Mononuclear cell (primary cell): ENCODE data around the gene NBDY. TPM values are rescaled to one million over a fixed set of nuclear protein-coding genes. Genes with fewer than 3 reads are reported as not detected.
"Not testable (repeated sequence)": the region's sequence is repeated elsewhere in the genome, so short reads cannot be mapped to it uniquely, and the experiment has no call there.

Experiments used
- H3K27me3 ChIP-seq: 2 replicates; pipeline ENCODE4 v1.6.0; 2011; ENCODE audit warnings: low read length, control low read depth; ENCODE audit not compliant: insufficient read depth
- H3K4me1 ChIP-seq: 2 replicates; pipeline ENCODE4 v1.5.1; 2011; ENCODE audit warnings: mild to moderate bottlenecking, low read length, control low read depth; ENCODE audit not compliant: insufficient read depth
- H3K4me3 ChIP-seq: 2 replicates; pipeline ENCODE4 v1.5.1; 2011; ENCODE audit warnings: mild to moderate bottlenecking, low read length, moderate library complexity
- H3K9me3 ChIP-seq: 2 replicates; pipeline ENCODE4 v1.5.1; 2011; ENCODE audit warnings: low read depth, mild to moderate bottlenecking, control low read depth, low read length
- total RNA-seq: library from RNA; depleted of rRNA; stranded (reverse); fragments of >200 nt; gene quantifications from one replicate; pipeline ENCODE4 v1.2.3, GENCODE V29; 2012

NBDY gene
- total RNA-seq, 1 donor: 8.7 TPM

DNA sequence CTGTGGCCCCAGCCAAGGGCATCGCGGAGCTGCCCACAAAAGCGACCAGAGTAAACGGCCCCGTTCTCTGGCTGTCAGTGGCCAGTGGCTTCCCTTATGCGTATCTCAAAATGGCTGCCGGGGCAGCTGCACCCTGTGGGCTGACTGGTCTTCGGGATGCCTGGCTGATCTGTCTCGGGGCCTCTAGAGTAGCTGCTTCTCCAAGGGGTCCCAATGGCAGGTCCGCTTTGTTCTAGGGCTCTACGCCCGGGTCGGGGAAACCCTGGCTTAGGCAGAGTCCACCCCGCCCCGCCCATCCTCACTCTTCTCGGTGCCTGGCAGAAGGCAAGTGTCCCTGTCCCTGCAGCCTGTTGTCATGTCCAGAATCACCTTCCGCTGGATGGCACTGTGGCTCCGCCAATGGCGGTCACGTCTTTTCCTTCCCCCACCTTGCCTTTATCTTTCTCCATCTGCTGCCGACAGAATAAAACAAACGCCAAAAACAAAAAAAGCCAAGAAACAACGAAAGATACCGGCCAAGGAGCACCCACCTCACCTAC lies 44.5 kb downstream of the NBDY start:
- H3K9me3 ChIP-seq, H3K27me3 ChIP-seq, H3K4me1 ChIP-seq, H3K4me3 ChIP-seq: not testable (repeated sequence)

DNA sequence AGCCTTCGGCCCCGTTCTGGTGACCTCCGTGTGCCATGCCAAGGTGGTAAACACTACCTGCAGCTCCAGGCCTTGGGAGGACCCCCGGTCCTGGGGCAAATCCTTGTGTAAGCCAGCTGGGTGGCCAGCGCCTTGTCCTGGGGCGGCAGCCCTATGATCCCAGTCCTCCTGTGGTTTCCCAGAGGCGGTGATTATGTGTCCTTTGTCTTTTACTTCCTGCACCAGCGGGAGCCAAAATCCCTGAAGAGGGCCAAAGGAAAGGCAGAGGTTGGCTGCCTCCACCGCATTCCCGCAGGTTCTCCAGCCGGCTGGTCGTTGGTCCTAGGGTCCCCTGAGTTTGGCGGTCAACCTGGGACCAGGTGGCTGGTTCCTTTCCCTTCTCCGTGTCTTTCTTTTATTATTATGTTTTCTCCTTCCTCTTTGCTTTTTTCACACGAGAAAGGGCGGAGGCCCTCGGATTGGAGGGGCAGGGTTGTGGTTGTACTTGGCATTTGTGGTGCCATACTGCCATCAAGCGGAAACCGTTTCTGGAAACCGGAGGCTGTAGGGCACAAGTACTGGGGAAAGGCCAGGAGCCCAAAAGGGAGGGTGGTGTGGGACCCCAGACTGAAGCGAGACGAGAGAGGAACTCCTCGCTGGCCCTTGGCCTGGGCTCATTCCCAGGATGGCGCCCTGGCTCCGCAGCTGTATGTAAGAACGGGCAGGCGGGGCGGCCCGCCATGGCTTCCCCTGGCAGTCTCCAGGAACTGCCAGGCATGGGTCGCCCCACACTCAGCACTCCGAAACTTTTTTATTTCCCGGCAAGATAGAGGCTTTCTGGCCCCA lies 49.3 kb downstream of the NBDY start:
- H3K4me1 ChIP-seq: peaks cover 24% of the 10 kb centered on the region
- not testable (repeated sequence) for H3K9me3 ChIP-seq, H3K27me3 ChIP-seq, H3K4me3 ChIP-seq

DNA sequence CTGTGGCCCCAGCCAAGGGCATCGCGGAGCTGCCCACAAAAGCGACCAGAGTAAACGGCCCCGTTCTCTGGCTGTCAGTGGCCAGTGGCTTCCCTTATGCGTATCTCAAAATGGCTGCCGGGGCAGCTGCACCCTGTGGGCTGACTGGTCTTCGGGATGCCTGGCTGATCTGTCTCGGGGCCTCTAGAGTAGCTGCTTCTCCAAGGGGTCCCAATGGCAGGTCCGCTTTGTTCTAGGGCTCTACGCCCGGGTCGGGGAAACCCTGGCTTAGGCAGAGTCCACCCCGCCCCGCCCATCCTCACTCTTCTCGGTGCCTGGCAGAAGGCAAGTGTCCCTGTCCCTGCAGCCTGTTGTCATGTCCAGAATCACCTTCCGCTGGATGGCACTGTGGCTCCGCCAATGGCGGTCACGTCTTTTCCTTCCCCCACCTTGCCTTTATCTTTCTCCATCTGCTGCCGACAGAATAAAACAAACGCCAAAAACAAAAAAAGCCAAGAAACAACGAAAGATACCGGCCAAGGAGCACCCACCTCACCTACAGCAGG lies 50.0 kb downstream of the NBDY start:
- H3K9me3 ChIP-seq, H3K27me3 ChIP-seq, H3K4me3 ChIP-seq: not testable (repeated sequence)
- peaks cover 24% of the 10 kb centered on the region for H3K4me1 ChIP-seq

DNA sequence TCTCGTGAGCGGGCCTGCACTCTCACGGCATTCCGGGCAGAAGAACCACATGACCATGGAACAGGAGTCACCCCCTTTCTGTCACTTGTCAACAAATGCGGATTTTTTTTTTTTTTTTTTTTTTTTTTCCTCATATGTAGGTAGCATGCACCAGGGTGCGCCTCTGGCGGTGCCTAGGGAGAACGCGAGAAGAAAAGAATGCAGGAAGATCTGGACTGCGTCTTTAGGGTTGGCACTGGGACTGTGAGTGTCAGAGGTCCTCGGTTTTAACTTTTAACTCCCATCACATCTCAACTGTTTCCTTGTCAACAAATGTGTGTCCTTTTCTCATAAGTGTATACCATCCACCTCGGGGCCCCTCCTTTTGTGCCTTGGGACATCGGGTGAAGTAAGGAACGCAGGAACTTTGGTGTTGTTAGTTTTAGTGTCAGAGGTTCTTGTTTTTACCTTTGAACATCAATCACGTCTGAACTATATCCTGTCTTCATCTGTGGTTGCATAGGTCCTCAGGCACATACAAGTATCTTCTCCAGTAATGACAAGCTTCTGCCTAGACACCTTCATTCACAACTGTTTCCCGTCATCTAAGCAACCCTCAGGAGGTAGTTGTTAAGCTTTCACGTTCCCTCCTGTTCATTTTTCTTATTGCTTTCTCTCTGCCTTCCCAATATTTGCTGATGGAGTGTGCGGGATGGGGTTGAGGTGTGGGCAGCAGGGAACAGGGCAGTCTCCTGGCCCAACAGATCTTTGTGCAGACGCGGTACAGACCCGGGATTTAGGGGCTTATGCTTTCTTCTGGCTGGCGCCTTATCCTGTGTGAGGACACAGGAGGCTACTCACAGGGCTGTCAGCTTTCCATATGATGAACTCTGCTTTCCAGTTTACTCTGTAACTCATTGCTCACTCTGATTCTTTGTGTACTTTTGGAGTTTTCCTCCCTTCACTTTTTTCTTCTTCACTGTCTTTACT lies 51.9 kb downstream of the NBDY start:
- H3K9me3 ChIP-seq, H3K4me3 ChIP-seq, H3K27me3 ChIP-seq: not testable (repeated sequence)
- peaks cover 27% of the 10 kb centered on the region for H3K4me1 ChIP-seq

DNA sequence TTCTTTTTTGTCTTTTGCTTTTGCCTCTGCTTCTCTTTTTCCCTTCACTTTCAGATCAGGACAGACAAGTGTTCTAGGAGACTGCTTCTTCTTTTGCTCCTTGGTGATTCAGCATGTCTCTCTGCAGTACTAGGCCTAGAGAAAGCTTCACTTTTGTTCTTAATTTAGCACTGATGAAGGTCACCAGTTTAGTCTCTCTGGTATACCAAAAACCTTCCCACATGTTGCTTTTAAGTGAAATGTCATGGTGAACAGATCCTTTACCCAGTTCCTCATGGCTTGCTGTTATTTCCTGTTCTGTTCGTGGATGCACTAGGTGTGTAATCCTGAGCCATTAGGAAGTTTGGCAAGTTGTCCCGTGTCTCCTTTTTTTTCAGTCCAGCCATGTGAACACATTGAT lies 53.3 kb downstream of the NBDY start:
- Histone ChIP-seq H3K27me3 (no peaks in the 10 kb centered on the region), H3K4me1 (peaks cover 38% of the 10 kb centered on the region), H3K9me3 (no peaks in the 10 kb centered on the region), H3K4me3 (no peak overlapping the region)

DNA sequence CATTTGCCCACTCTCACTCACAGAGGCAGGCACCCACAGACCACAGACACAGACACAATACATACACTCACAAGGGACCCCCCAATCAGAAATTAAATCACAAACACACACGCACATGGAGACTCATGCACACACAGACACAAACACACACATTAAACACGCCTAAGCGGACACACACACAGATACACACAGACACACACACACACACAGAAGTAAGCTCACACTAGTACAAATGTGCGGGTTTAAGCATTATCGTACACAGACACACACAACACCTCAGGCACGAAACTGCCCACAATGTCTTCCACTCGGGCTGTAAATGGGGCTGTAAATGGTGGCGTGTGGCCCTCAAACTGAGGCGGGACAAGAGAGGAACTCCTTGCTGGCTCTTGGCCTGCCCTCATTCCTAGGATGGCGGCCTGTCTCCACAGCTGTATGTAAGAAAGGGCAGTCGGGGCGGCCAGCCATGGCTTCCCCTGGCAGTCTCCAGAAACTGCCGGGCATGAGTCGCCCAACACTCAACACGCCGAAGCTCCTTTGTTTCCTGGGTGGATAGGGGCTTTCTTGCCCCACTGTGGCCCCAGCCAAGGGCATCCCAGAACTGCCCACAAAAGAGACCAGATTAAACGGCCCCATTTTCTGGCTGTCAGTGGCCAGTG lies 53.9 kb downstream of the NBDY start:
- H3K4me1 ChIP-seq: peaks cover 42% of the 10 kb centered on the region
- H3K27me3 ChIP-seq: no peaks in the 10 kb centered on the region
- no peak overlapping the region for H3K4me3 ChIP-seq
- H3K9me3 ChIP-seq: no peaks in the 10 kb centered on the region

DNA sequence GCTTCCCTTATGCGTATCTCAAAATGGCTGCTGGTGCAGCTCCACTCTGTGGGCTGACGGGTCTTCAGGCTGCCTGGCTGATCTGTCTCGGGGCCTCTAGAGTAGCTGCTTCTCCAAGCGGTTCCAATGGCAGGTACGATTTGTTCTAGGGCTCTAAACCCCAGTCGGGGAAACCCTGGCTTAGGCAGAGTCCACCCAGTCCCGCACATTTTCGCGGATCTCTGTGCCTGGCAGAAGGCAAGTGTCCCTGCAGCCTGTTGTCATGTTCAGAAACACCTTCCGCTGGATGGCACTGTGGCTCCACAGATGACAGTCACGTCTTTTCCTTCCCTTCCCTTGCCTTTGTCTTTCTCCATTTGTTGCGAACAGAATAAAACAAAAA lies 54.4 kb downstream of the NBDY start:
- Histone ChIP-seq H3K27me3 (no peaks in the 10 kb centered on the region), H3K4me1 (peaks cover 46% of the 10 kb centered on the region), H3K4me3 (no peak overlapping the region), H3K9me3 (no peaks in the 10 kb centered on the region)

DNA sequence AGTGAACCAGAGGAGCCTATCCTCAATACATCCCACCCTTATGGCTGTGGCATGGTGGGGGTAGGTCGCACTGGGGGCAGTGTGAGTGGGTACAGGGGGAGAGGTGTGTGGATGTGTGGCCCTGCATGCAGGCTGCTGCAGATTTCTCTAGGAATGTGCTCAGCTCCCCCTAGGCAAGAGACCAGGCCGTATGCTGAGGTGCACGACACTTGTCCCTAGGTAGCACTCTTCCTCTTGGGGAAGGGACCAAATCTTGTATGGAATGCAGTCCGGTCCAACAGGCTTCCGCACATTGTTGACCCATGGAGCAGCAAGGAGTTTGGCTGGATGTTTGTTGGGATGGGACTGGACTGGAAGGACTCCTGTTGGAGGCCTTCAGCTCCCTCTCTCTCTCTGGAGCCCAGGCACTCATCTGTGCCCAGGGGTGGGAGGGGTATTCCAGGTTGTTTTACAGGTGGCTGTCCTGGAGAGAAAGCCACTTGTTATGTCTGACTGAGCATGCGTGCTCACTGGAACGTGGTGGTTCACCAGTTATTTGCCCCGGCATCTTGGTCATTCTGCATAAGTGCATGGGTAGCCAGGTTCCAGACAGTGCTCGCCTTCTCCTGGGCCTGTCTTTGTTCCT lies 55.1 kb downstream of the NBDY start:
- Histone ChIP-seq H3K4me3 (no peak overlapping the region), H3K27me3 (no peaks in the 10 kb centered on the region)

DNA sequence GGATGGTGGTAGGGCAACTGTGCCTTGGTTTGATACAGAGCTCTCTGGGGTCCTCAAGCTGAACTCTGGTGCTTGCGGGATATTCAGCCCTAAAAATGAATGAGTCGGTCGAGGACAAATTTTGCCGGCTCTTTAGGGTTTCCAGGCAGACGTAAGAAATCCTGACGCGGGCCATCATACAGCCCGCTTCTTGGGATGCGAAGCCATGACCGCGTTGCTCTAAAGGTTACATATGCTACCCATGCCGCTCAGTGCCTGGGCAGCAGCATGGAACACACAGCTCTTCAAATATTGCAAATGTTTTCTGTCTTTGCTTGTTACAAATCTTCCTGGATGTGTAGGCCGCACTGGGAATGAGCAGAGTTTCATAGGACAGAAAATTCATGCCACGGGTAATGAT lies 55.6 kb downstream of the NBDY start:
- Histone ChIP-seq H3K4me3 (no peak overlapping the region), H3K9me3 (no peaks in the 10 kb centered on the region), H3K27me3 (no peaks in the 10 kb centered on the region), H3K4me1 (peaks cover 49% of the 10 kb centered on the region)

More for the DNA sequence above, 55.1 kb downstream of the NBDY start:
- H3K4me1 ChIP-seq: peaks cover 49% of the 10 kb centered on the region
- no peaks in the 10 kb centered on the region for H3K9me3 ChIP-seq

DNA sequence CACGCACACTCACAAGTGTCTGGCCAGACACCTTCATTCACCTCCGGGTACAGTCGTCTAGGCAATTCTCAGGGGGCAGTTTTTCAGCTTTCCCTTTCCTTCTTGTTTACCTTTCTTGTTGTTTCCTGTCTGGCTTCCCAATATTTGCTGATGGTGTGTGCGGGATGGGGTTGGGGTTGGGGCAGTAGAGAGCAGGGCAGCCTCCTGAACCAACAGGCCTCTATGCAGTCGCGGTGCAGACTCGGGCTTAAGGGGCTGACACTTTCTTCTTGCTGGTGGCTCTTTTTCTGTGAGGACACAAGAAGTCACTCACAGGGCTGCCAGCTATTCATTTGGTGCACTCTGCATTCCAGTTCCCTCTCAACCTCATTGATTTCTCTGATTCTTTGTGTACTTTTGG lies 56.4 kb downstream of the NBDY start:
- Histone ChIP-seq H3K4me3 (no peak overlapping the region), H3K27me3 (no peaks in the 10 kb centered on the region), H3K4me1 (peaks cover 49% of the 10 kb centered on the region), H3K9me3 (no peaks in the 10 kb centered on the region)

DNA sequence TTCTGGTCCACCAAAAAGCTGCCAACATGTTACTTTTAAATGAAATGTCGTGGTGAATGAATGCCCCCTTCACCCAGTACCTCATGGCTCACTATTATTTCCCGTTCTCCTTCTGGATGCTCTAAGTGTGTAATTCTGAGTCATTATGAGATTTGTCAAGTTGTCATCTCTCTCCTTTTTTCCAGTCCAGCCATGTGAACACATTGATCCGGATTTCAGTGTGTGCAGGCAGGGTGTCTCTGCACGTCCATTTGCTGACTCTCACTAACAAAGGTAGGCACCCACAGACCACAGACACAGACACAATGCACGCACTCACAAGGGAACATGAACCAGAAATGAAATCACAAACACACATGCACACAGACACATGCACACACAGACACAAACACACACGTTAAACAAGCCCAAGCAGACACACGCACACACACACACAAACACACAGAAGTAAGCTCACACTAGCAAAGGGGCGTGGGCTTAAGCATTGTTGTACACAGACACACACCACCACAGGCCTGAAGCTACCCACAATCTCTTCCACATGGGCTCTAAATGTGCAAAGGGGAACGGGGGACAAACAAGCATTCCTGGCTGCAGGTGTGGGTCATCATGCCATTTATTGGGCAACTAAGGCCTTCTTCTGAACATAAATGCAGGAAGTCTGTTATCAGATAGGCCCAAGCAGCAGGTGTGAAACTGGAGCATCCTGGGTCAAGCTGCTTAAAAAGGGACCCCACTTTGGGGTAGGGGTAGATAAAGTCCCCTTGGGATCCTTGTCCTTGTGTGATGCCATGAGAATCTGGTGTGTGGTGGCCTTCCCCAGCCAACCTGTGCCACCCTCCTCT lies 58.1 kb downstream of the NBDY start:
- Histone ChIP-seq H3K27me3 (no peaks in the 10 kb centered on the region), H3K4me1 (peaks cover 46% of the 10 kb centered on the region), H3K4me3 (no peak overlapping the region), H3K9me3 (no peaks in the 10 kb centered on the region)

DNA sequence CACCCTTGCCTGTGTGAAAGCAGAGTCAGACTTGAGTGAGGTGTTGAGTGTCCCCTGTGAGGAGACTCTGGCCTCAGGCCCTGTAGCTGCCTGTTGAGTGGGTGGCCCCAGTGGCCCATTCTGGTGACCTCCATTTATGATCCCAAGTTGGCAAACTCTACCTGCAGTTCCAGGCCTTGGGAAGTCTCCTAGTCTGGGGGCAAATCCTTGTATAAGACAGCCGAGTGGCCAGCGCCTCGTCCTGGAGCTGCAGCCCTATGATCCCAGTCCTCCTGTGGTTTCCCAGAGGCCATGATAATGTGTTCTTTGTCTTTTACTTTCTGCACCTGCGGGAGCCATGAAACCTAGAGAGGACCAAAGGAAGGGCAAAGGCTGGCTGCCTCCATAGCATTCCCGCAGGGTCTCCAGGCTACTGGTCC lies 58.7 kb downstream of the NBDY start:
- H3K4me3 ChIP-seq: no peak overlapping the region
- H3K27me3 ChIP-seq: no peaks in the 10 kb centered on the region
- H3K4me1 ChIP-seq: peaks cover 44% of the 10 kb centered on the region
- no peaks in the 10 kb centered on the region for H3K9me3 ChIP-seq

DNA sequence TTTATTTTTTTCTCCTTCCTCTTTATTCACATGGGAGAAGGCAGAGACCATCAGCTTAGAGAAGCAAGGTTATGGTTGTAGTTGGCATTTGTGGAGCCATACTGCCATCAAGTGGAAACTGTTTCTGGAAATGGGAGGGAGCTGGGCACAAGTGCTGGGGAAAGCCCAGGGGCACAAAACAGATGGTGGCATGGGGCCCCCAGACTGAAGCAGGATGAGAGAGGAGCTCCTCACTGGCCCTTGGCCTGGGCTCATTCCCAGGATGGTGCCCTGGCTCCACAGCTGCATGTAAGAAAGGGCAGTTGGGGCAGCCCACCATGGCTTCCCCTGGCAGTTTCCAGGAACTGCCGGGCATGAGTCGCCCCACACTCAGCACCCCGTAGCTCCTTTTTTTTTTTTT lies 59.2 kb downstream of the NBDY start:
- Histone ChIP-seq H3K9me3 (no peaks in the 10 kb centered on the region), H3K27me3 (no peaks in the 10 kb centered on the region), H3K4me3 (no peak overlapping the region), H3K4me1 (peaks cover 40% of the 10 kb centered on the region)

DNA sequence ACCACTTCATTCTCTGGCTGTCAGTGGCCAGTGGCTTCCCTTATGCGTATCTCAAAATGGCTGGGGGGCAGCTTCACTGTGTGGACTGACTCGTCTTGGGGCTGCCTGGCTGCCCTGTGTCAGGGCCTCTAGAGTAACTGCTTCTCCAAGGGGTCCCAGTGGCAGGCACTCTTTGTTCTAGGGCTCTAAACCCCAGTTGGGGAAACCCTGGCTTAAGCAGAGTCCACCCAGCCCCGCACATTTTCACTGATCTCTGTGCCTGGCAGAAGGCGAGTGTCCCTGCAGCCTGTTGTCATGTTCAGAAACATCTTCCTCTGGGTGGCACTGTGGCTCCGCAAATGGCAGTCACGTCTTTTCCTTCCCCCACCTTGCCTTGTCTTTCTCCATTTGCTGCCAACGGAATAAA lies 59.7 kb downstream of the NBDY start:
- Histone ChIP-seq H3K9me3 (no peaks in the 10 kb centered on the region), H3K4me3 (no peak overlapping the region)

More for the DNA sequence above, 59.7 kb downstream of the NBDY start:
- no peaks in the 10 kb centered on the region for H3K27me3 ChIP-seq
- H3K4me1 ChIP-seq: peaks cover 40% of the 10 kb centered on the region
